ENCODE results near the gene TMEM117.

- TF ChIP-seq CTCF (IDR thresholded peaks at IDR 0.05; ENCODE audit: extremely low read depth in 1 of 2, insufficient read depth in 1 of 2, low read depth in 1 of 2, low read length in 2 of 2) = no peak
- TF ChIP-seq MAX (IDR thresholded peaks at IDR 0.05; ENCODE audit: insufficient read depth, insufficient read length) = no peak
- TF ChIP-seq POLR2A (IDR thresholded peaks at IDR 0.05; ENCODE audit: low read depth, low read length) = no peak
These were observed 500.7 kb downstream of the TMEM117 start for GRCh38 chr12:44336577-44336976.

All from endothelial cell of umbilical vein (primary cell).